HUES64 (cell line): ENCODE results near the gene SHISA4.
A peak's percentile ranks its signal among the peaks of the same experiment; 100 is the strongest.
"Not testable (repeated sequence)": the region's sequence is repeated elsewhere in the genome, so short reads cannot be mapped to it uniquely, and the experiment has no call there.

Experiments used
- H3K27ac ChIP-seq: 2 replicates; pipeline ENCODE4 v1.7.0; 2013; ENCODE audit warnings: low read depth, low read length, inconsistent platforms
- H3K27me3 ChIP-seq: 2 replicates; pipeline ENCODE4 v1.6.1; 2013; ENCODE audit warnings: mild to moderate bottlenecking, low read length; ENCODE audit not compliant: insufficient read depth
- H3K36me3 ChIP-seq: 2 replicates; pipeline ENCODE4 v1.6.1; 2013; ENCODE audit warnings: mild to moderate bottlenecking, low read length; ENCODE audit not compliant: insufficient read depth
- H3K4me1 ChIP-seq: 2 replicates; pipeline ENCODE4 v1.6.1; 2013; ENCODE audit warnings: mild to moderate bottlenecking, low read length, moderate library complexity; ENCODE audit not compliant: insufficient read depth
- H3K4me3 ChIP-seq: 2 replicates; pipeline ENCODE4 v1.5.1; 2013; ENCODE audit warnings: mild to moderate bottlenecking, low read length, moderate library complexity
- H3K9ac ChIP-seq: 2 replicates; pipeline ENCODE4 v1.6.1; 2013; ENCODE audit warnings: mild to moderate bottlenecking, low read depth, low read length
- H3K9me3 ChIP-seq: 2 replicates; pipeline ENCODE4 v1.6.1; 2013; ENCODE audit warnings: low read depth, low read length; ENCODE audit not compliant: insufficient read depth
- WGBS: fragments of 150-250, 120-280 bp; methylation state at CpG from one replicate; pipeline ENCODE4 v1.1.7; 2013; ENCODE audit warnings: missing lambda C conversion rate; 5-methylcytosine and 5-hydroxymethylcytosine counted together

Gene SHISA4

DNA sequence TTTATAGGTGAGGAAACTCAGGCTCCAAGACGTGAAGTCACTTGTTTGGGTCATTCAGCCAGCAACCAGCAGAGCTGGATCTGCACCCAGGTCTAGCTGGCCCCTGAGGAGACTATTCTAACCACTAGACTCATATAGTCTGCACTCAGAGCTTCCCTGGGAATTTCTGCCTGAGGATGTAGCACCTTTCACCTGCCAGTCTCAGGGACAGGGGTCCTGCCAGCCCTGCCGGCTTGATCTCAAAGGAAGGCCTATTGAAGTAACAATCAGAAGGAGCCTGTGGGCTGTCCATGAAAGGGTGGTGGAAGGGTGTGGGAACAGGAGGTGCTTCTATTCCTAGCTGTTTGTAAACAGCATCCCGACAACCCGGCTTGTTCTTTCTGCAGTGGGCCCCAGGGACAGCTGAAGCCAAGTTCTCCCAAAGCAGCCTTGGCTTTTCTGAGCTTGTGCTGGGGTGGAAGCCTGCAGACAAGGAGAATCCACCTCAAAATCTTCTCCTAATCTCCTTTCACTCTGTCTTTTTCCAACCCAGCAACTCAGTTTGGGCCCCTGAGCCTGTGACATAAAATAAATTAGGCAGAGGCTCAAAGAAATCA, 49.8 kb downstream of the SHISA4 start:
- WGBS = 68% methylated on average over 4 of the region's 4 CpGs

DNA sequence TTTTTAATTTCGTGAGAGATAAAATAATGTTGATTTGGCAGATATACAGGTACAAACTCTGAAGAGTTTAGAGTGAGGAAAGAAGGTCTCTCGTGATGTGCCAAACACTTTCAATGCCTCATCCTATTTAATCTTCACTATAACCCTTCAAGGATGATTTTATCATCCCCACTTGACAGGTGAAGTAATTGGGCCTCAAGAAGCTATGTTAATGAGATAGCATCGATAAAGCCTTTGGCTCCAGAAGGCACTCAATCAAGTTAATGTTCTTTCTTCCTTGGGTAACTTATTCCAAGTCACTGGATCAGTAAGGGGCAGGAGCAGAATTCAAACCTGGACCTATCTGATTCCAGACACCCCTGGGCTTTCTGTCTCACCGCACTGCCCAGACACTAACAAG, 50.5 kb downstream of the SHISA4 start:
- Histone ChIP-seq H3K9ac (no peak overlapping the region), H3K27me3 (no peaks in the 10 kb centered on the region), H3K36me3 (no peaks in the 10 kb centered on the region), H3K9me3 (no peaks in the 10 kb centered on the region), H3K4me1 (peaks cover 4% of the 10 kb centered on the region; the same call in 1 of the 2 replicates), H3K4me3 (no peak overlapping the region), H3K27ac (no peak overlapping the region)
- 97% methylated on average over 2 of the region's 4 CpGs for WGBS

More for the DNA sequence above, 49.8 kb downstream of the SHISA4 start:
- Histone ChIP-seq H3K9me3 (no peaks in the 10 kb centered on the region), H3K27me3 (no peaks in the 10 kb centered on the region), H3K9ac (no peak overlapping the region), H3K4me1 (peaks cover 4% of the 10 kb centered on the region; the same call in 1 of the 2 replicates), H3K27ac (no peak overlapping the region), H3K36me3 (no peaks in the 10 kb centered on the region), H3K4me3 (no peak overlapping the region)

DNA sequence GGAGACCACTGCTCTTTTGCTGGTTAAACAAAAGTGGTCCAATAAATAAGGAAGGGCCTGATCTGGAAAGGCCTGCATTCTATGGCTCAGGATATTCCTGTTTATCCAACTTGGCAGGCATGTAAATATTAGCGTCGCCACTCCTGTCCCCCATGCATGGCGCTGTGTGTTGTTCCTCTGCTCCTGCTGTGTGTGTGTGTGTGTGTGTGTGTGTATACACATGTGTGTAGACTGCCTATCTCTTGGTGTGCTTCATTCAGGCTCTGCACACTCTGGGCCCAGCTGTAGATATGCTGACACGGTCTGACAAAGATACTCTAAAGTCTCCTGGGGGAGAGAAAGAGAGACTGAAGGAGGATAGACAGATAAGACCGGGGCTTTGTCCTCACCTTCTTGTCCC, 50.9 kb downstream of the SHISA4 start:
- 94% methylated on average over 5 of the region's 5 CpGs for WGBS
- no peak overlapping the region for H3K4me3 ChIP-seq
- H3K27ac ChIP-seq = no peak overlapping the region
- H3K9me3 ChIP-seq = no peaks in the 10 kb centered on the region
- no peaks in the 10 kb centered on the region for H3K27me3 ChIP-seq
- H3K4me1 ChIP-seq = peaks cover 4% of the 10 kb centered on the region; the same call in 1 of the 2 replicates
- no peak overlapping the region for H3K9ac ChIP-seq
- H3K36me3 ChIP-seq = no peaks in the 10 kb centered on the region

DNA sequence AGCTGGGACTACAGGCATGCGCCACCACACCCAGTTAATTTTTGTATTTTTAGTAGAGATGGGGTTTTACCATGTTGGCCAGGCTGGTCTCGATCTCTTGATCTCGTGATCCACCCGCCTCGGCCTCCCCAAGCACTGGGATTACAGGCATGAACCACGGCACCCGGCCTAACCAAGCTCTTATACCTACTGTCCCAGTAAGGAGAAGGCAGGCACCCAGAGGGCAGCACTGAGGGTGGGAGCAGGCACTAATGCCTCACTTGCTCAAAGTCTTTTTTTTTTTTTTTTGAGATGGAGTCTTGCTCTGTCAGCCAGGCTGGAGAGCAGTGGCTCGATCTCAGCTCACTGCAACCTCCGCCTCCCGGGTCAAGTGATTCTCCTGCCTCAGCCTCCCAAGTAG, 51.6 kb downstream of the SHISA4 start:
- H3K27ac ChIP-seq, H3K36me3 ChIP-seq, H3K9me3 ChIP-seq, H3K9ac ChIP-seq, H3K27me3 ChIP-seq, H3K4me3 ChIP-seq, H3K4me1 ChIP-seq: not testable (repeated sequence)
- 96% methylated on average over 10 of the region's 10 CpGs for WGBS

DNA sequence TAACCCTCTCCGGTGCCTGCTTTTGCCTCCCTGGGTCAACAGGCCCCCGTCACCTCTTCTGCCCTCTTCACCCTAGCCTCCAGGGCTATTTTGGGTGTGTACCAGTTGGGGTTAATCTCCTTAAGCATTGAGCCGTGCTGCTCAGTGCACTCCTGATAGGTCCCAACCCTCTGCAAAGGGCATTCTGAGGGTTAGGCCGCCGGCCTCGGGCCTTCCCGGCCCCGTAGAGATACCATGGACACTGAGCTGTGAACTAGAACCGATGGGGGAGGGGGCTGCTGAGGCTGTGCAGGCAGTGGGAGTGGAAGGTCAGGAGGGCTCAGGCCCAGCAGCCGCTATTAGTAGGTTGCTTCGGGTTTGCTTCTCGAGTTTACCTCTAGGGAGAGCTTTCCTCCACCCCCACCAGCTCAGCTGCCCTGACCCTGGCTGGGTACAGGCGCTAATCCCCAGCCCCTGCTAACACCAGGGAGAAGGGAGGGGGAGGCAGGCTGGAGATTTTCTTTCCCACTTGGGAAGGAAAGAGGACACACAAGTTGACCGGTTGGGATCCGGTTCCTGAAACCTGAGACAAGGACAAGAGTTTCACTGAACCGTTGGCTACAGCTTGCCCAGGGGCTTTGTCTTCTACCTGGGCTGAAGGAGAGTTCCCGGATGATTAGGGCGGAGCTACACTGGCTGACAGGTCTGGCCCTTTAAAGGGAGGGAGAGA, 52.9 kb downstream of the SHISA4 start:
- Histone ChIP-seq H3K27me3 (peaks cover under 1% of the 10 kb centered on the region), H3K4me1 (peaks cover 16% of the 10 kb centered on the region), H3K36me3 (no peaks in the 10 kb centered on the region), H3K9ac (peak overlapping the region; percentile 78), H3K27ac (peak overlapping the region; percentile 93), H3K9me3 (no peaks in the 10 kb centered on the region), H3K4me3 (peak overlapping the region; percentile 40)
- WGBS = 12% methylated on average over 17 of the region's 18 CpGs

DNA sequence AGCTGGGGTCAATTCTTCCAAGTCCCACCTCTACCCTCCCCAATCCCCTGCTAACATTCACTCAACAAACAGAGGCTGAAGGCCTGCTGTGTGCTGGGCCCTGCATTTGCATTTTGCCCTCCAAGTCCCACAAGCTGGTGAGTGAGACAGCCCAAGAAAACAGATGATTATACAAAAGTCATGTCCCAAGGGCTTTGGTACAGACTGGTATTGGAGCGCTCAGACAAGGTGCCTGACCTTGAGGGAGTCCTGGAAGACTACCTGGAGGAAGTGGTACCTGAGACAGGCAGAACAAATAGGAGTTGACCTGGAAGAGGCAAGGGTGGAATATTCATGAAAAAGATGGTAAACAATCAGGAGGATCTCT, 53.4 kb downstream of the SHISA4 start:
- Histone ChIP-seq H3K4me1 (peaks cover 16% of the 10 kb centered on the region), H3K27me3 (peaks cover 6% of the 10 kb centered on the region), H3K9me3 (no peaks in the 10 kb centered on the region), H3K27ac (peak overlapping the region; percentile 93), H3K36me3 (no peaks in the 10 kb centered on the region), H3K4me3 (no peak overlapping the region), H3K9ac (no peak overlapping the region)
- WGBS = 81% methylated on average over 1 of the region's 1 CpG
